Jurkat, Clone E6-1 (cell line): Measurements from ENCODE around the gene PLRG1. TPM values are rescaled to one million over a fixed set of nuclear protein-coding genes. Genes with fewer than 3 reads are reported as not detected.
"Not testable (repeated sequence)": the region's sequence is repeated elsewhere in the genome, so short reads cannot be mapped to it uniquely, and the experiment has no call there.

Experiments
- DNase-seq: peaks from one replicate; pipeline ENCODE4 v3.0.0-alpha.2; 2011; ENCODE audit warnings: low read depth, low spot score
- H3K4me3 ChIP-seq: 2 replicates; pipeline ENCODE4 v1.5.1; 2011; ENCODE audit warnings: mild to moderate bottlenecking, low read length, control low read depth, moderate library complexity
- polyA plus RNA-seq: library from polyadenylated mRNA; unstranded; fragments of >200 nt; gene quantifications from one replicate; pipeline ENCODE4 v1.2.1, GENCODE V29; 2012; ENCODE audit warnings: missing spikeins; ENCODE audit not compliant: insufficient read length, insufficient read depth

PLRG1 gene
- polyA plus RNA-seq: 94.5 TPM

DNA sequence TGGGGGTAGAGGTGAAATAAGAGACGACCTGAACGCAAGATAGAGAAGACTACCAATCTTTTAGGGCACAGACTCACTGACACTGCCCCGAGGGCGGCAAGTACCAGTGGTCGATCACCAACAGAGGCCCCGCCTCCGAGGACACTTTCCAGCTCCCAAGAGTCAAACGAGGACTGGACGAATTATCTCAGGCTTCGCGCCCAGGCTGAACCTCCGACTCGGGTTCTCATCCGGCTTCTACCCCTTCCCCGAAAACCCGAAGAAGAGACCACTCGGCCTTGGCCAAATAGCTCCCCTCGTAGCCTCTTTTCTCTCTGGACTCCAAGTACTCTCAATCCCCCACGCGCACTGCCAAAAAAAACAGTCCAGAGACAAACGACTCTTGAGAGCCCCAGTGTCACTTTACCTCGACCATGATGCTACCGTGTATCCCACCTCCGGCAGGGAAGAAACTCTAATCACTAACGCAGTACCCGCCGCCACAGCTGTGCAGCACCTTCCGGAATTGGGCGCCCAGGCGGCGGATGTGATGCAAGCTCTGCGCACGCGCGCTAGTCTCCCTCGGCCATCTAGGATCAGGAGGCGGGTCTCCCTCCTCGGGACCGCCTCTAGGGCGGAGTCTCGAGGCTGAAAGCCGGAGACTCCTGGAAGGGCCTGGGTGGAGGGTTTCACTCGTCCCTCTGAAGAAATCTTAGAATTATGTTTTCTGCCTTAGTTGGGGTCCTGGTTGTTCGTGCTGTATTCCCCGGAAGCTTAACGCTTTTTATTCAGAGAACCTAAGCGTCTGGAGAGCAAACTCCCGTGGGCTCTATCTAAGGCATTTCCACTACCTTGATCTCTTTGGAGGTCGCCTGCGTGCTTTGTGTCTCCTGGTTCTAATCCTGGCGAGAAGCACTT, at the start of gene PLRG1:
Gene PLRG1 (minus strand): TSS at position 507 of the 897 bp plus-strand sequence. CDS start 92 bp downstream, at position 415.
- peak; percentile 90 for DNase-seq
- H3K4me3 ChIP-seq: peak within 1 kb of the TSS; percentile 98

DNA sequence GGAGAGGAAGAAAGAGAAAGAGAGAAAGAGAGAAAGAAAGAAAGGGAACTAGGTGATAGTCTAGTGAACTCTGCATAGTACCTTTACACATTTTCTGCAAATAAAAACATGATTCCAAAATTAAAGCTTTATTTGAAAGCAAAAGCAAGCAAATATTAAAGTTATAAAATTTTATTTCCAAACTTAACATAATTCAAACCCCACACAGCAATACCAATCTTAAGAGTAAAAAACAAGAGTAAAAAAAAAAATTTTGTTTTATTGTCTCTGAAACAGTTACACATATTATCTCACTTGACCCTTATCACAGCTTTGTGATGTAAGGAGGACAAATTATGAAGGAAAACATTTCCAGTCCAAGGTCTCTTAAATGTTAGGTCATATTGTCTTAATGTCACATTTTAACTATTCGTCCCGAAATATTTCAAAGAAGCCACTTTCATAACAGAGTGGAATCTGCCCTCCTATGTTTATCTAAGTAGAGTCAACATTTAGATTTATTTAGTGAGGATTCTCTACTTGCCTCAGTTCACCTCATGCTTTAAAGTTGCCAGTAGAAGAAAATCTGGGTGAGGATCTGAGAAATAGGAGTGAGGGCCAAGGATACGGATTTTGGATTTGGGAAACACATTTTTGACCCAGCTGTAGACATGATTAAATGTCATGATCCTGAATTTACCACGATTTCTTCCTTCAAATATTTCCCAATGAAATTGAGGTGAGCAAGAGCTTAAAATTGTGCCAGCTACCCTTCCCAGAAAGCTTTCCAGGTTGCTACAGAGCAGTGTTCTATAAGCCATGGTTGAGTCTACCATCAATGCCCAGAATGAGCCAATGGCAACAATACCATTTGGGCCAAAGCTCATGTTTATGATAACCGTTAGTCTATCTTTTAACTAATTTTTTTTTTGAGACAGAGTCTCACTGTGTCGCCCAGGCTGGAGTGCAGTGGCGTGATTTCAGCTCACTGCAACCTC, 47.9 kb upstream of the PLRG1 start:
- H3K4me3 ChIP-seq: no peak overlapping the region
- no peak for DNase-seq

DNA sequence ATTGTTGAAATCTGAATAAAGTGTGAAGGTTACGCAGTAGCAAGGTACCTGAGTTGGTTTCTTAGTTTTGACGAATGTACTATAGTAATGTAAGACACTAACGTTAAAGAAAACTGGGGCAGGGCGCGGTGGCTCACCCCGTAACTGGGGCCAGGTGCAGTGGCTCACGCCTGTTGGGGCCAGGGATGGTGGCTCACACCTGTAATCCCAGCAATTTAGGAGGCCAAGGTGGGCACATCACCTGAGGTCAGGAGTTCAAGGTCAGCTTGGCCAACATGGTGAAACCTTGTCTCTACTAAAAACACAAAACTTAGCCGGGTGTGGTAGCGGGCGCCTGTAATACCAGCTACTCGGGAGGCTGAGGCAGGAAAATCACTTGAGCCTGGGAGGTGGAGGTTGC, 47.1 kb upstream of the PLRG1 start:
- not testable (repeated sequence) for DNase-seq, H3K4me3 ChIP-seq

DNA sequence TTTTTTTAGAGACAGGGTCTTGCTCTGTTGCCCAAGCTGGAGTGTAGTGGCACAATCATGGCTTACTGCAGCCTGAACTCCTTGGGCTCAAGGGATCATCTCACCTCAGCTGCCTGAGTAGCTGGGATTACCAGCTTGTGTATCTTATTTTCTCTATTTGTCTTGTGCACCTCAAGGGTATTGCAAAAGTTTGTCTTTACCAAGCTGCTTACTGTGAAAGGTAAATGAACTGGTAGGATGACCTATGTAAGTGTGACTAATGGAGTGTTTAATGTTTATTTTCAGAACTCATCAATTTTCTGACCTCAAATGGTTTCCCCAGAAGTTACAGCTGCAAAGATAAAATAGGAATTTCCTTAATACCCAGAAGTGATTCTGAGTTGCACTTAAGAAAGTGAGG, 45.6 kb upstream of the PLRG1 start:
- DNase-seq: no peak
- H3K4me3 ChIP-seq: no peak overlapping the region

DNA sequence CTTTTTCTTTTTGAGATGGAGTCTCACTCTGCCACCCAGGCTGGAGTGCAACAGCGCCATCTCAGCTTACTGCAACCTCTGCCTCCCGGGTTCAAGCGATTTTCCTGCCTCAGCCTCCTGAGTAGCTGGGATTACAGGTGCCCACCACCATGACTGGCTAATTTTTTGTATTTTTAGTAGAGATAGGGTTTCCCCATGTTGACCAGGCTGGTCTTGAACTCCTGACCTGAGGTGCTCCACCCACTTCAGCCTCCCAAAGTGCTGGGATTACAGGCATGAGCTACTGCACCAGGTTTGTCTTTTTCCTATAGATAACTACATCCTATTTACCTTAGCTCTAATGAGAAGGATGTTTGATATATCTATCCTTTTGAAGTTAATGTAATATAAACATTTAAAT, 44.1 kb upstream of the PLRG1 start:
- not testable (repeated sequence) for DNase-seq, H3K4me3 ChIP-seq

DNA sequence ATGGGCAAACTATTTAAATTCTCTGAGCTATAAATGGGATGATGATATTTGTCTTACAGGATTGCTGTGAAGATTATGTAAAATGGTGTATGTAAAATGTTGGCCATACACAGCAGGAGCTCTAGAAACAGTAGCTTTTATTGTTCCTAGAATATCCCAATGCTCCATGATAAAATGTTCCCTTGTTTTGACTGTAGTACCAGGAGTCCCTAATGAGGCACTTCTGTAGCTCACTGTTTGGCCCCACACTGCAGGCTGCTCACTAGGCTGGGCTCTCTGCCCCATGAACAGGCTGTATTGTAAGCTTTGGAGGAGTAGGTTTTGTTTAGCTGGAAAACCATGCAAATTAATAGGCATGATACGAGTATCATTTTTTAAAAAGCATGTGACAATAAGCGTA, 43.7 kb upstream of the PLRG1 start:
- DNase-seq: no peak
- no peak overlapping the region for H3K4me3 ChIP-seq

DNA sequence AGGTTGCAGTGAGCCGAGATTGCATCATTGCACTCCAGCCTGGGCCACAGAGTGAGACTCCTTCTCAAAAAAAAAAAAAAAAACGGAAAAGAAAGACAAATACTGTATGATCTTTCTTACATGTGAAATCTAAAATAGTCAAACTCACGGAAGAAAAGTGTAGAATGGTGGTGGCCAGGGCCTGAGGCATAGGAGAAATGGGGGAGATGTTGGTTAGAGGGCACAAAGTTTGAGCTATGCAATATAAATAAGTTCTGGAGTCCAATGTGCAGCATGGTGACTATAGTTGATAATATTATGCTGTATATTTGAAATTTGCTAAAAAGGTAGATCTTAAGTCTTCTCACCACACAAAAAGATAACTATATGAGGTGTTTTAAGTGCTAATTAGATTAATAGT, 41.7 kb upstream of the PLRG1 start:
- no peak for DNase-seq
- no peak overlapping the region for H3K4me3 ChIP-seq

DNA sequence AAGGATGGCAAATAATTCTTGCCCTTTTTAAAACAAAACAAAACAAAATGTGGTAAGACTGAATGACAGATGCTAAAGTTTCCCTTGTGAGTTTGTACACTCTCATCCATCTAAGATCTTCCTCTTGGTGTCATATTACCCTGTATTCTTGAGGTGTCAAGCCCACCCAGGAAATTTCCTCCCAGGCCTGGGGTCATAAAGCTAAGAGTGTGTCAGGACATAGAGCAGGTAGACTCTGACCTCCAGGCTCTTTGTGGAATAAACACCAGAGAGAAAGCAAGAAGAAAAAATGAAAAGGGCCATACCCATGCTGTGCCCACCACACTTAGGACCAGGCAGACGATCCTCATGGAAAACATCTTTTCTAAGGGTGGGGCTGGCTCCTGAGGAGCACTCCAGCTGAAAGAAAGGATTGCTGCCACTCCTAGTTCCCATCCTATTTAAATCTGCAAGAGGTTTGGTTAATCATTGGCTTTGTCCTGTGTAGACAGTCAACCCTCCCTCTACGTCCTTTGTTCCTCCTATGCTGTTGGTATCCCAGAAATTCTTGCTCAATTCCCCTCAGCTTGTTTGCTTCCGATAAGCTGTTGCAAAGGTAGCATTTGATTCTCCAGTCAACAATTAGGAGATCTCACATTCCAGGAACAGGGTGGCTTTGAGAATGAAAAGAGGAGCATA, 40.3 kb upstream of the PLRG1 start, which contains the start of gene FGA:
Gene FGA (minus strand): TSS at position 414 of the 678 bp plus-strand sequence. CDS start 55 bp downstream, at position 359.
- H3K4me3 ChIP-seq: no peak within 1 kb of the TSS
- no peak for DNase-seq

DNA sequence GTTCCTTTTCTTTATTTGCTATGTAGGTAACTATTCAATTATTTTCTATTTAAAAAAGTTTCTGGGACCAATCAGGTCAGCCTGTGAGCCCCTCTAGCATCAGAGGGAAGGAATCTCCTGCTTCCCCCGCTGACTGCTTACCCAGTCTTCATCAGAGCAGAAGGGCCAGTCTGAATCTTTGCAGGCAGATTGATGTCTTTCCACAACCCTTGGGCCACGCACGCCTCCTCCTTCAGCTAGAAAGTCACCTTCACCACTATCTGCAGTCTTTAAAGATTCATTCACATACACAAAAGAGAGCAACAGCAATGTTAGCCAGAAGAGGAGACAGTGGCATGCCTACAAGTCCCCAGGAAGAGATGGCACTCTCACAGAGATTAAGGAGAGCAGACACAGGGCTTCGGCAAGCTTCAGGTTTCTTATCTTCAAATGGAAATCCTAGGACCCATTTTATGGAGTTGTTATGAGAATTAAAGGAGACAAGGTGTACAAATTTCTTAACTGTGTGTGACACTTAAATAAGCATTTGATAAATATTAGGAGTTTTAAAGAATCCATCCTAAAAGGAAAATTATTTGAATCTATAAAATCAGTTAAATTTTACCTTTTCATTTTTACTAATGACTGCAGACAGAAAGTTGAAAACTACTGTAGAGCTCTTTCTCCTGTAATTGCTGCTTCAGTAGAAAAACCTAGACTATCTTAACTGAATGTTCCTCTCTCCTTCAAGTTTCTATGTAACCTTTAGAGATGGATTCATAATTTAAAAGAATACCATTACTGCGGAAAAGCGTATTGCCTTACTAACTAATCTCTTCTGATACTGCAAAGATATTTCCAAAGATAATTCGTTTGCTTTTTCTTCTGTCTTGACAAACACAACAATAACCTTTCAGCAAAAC, 39.3 kb upstream of the PLRG1 start:
- DNase-seq: no peak
- H3K4me3 ChIP-seq: no peak overlapping the region

DNA sequence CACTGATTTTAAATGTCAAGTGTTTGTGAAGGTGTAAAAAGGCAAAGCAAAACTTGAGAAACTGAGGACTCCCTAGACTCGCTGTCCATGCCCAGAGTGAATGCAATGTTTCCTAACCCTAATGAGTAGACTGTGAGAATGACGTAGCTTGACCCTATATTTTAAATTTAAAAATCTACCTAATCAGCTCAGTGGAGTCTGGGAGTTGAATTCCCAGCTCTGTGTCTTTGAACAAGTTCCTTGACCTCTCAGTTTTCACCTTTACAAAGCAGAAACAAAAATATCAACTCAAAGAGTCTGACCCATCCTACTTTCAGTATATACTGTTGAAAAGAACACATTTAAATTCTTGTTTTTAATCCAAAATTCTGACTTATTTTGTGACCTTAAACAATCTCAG, 38.0 kb upstream of the PLRG1 start:
- no peak overlapping the region for H3K4me3 ChIP-seq
- no peak for DNase-seq

DNA sequence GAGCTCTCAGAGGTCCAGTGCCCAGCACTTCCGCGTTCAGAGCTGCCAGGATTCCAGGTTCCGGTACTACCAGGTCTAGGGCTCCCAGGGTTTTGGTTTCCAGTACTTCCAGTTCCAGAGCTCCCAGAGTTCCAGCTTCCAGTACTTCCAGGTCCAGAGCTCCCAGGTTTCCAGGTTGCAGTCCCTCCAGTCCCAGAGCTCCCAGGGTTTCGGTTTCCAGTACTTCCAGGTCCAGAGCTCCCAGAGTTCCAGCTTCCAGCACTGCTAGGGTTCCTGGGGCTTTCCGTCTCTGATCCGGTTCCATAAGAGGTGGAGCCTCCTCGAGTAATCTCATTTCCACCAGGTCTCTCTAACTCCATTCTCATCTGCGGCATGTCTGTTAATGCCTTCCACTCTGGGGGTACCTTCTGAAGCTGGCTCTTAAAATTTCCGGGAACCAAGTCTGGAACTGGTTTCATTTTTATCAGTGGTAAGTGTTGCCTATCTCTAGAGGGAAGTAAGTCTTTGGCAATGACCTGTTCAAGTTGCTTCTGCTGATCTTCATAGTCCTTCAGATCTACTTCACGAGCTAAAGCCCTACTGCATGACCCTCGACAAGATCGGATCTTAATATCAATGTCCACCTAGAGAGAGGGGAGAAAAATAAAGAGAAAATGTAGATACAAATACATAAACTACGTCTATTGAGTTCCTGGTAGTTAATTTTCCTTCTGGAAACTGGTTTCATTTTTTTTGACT, 36.3 kb upstream of the PLRG1 start:
- DNase-seq: no peak
- H3K4me3 ChIP-seq: no peak overlapping the region

DNA sequence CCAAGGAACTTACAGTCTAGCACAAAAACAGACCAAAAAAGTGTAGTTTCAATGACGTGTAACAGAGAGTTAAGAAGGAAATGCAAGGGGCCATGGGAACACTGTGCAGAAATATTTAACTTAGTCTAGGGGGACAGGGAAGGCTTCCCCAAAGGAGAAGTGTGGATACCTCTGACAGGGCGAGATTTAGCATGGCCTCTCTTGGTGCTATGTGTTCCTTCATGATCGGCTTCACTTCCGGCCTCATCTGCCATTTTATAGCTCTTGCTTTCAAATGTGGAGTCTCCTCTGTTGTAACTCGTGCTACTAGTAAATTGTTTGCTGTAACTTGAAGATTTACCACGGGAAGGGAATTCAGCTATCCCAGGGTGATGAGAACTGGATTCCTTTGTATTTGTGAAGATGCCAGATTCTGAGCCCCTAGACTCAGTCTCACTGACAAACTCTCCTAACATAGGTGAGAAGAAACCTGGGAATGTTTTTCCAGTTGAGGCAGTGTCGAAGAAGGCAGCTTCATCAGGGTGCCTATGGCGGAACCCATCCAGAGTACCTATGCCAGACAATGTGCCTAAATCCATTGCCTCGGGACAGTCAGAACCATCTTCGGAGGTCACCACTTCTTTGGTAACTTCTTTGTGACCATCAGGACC, 35.3 kb upstream of the PLRG1 start:
- DNase-seq: no peak
- no peak overlapping the region for H3K4me3 ChIP-seq

DNA sequence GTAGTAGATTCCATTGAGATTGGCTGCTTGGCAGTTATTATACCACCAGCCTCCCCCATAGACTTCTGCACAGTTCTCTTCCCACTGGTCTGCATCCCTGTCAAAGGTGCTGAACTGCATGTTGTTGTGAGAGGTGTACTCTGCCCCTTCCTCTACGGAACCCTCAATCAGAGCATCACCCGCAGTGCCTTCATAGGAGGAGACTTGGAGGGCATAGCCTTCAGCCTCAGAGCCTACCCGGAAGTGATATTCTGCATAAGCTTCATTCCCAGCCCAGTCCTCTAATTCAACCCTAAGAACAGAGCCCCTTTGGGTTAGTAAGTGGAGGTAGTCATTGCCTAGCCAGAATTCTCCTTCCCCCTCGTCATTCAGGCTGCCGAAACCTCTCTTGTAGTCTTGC, 34.1 kb upstream of the PLRG1 start:
- DNase-seq: no peak
- no peak overlapping the region for H3K4me3 ChIP-seq

DNA sequence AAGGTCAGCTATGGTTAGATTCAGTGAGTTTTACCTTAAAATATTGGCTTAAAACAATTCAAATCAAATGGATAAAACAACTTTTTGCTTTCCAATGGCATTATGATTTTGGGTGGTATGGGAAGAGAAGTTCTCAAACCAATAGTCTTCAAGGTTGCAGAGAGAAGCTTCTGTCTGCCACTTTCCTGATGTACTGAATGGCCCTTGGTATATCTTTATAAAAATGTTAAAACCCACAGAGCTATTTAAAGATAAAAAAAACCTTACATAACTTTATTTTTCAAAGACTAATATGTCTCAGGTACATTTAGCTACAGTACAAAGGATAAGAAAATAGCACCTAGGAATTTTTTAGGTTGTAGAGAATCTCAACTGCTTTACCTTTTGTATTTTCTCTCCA, 33.5 kb upstream of the PLRG1 start:
- H3K4me3 ChIP-seq: no peak overlapping the region
- no peak for DNase-seq

DNA sequence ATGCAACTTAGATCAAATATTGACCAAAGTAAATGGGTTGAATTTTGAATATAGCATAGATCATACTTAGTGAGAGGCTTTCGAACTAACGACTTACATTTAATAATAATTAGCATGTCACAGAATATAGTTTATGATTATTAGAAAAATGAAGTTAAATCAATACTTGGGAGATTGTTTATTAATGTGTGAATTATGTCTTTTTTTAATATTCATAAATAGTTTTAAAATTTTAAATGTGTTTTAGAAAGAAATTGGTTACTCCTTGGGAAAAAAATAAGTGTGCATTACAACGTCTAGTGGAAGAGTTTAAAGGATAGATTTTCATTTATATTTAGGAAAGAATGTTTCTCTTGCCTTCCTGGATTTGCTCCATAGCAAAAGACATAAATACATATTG, 33.0 kb upstream of the PLRG1 start:
- no peak overlapping the region for H3K4me3 ChIP-seq
- no peak for DNase-seq

DNA sequence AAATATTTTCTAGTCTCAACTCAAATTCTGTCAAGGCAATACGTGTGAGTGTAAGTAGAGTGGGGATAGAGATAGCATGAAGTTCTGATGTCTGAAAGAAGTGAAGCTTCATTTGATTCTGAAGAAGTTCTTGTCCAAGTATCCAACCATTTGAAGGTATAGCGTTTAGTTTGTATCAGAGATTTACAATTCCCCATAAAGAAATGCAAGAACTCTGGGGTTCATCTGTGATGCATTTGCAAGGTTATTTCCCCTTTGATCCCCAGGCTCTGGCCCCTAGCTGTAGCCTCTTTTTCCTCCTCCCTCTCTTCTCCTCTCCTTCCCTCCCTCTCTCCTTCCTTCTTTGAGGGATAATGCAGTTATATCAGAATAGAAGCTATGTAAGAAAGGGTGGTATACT, 32.5 kb upstream of the PLRG1 start:
- no peak for DNase-seq
- no peak overlapping the region for H3K4me3 ChIP-seq

DNA sequence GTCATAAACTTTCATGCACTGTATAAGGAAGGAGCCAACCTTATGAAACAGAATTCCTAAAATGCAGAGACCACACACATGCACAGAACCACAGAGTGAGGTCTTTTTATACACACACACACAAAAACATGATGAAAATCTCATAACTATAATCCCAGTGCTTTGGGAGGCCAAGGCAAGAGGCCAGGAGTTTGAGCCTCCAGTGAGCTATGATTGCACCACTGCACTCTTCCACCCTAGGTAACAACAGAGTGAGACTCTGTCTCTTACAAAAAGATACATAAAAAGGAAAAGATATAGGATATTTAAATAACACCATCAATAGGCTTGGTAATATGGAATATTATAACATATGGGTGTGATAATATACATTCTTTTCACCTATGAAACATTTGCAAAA, 29.7 kb upstream of the PLRG1 start:
- no peak for DNase-seq
- no peak overlapping the region for H3K4me3 ChIP-seq
